HG03025 (cell line): Measurements from ENCODE around the gene ATG13.
"Not testable (repeated sequence)": the region's sequence is repeated elsewhere in the genome, so short reads cannot be mapped to it uniquely, and the experiment has no call there.

Experiments used
- ATAC-seq: cut with Tn5 transposase; IDR thresholded peaks from one replicate; pipeline ENCODE4 v1.9.1; 2021; ENCODE audit warnings: mild to moderate bottlenecking, moderate library complexity; ENCODE audit not compliant: unreplicated experiment, low FRiP score

ATG13 gene

DNA sequence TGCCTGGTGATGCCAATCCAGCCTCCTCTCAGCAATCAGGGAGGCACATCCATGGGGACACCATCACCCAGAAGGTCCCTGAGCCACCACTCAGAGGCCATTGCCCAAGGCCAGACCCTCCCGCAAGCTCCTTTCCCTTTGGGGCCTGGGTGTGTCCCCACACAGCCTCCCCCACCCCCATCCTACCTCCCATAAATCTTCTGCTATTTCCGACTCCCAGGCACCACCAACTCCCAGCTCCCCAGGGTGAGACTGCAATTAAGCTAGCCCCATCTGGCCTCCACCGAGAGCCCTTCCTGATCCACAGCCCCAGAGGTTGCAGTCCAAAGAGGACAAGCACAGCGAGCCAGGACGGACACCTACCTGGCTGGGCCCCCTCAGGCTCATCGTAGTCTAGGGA is 76.7 kb downstream of the ATG13 start:
- ATAC-seq = no peak

DNA sequence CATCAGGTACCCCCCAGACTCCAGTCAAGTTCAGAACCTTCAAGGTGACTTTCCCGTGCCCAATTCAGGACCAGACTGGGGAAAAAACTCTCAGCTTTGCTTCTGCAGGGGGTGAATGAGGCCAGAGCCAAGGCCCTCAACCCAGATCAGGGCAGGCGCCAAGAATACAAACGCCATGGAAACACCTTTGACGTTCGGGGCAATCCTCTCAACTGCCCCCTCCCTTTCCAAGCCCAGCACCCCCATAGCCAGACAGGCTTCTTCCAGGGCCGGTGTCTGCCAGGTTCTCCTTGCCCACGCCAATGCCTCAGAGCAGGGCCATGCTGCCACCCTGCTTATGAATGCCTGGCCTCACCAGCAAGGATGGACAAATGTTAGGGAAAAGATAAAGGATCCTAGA is 77.3 kb downstream of the ATG13 start:
- no peak for ATAC-seq

DNA sequence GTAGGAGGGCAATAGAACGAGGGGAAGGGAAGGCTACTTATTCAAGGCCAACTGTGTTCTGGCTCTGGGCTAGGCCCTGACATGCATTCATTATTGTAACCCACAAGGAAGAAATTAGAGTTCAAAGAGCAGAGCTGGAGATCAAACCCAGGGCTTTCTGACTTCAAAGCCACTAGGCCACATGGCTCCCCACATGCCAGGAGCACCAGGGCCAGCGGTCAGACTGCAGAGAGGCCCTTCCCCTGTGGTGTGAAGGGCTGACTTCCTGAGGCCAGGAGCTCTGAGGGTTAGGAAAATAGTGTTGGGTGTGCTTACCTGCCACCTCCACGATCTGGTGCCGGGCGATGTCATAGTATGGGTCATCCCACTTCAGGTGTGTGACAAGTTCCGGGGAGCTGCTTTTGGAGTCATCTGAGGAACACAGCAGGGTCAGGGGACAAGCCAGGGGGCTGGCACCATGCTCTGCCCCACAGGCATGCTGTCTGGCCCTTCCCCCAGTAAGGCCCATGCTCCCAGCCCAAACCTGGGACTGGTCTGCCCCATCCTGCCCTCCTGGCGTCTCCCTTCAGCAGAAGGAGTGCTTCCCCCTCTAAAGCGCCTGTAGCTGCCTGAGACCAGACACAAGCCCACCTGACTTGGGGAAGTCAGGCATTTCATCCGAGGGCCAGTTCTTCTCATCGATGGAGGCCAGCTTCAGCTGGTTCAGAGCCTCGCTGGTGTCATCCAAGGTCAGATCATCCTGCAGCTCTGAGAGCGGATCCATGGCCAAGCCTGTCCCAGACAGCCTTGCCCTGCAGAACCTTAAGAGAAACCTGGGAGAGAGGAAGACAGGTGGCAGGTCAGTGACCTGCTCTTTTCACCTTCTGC is 78.2 kb downstream of the ATG13 start:
- no peak for ATAC-seq

DNA sequence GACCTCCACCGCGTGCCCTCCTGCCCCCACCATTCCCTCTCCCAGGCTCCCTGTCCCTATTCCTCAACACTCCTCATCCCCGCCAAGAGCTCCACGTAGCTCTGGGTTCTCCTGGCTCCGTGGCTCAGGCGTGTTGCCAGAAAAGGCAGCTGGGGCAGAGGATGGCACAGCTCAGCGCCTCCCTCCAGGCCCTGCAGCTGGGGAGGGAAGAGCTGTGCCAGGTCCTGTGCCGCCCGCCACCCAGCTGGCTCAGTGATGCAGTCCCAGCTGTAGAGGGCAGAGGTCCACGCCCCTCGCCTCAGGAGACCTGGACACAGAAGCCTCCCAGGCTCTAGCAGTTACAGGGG is 78.8 kb downstream of the ATG13 start:
- no peak for ATAC-seq

DNA sequence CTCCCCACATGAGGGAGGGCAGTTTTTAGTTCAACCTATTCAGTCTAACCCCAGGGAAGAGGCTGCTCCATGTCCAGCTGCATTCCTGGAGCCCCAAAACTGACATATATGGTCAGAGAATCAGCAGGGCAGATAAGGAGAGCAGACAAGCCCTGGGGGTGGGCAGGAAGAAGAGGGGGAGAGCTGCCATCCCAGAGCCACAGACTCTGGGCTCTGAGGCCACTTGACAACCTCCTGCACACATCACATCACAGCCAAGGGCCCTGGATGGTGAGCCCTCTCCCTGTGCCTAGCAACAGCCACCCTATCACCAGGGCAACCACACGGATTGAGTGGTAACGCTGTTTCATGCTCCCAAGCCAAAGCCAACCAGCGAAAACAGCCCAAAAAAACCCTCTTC is 80.0 kb downstream of the ATG13 start:
- ATAC-seq = no peak

DNA sequence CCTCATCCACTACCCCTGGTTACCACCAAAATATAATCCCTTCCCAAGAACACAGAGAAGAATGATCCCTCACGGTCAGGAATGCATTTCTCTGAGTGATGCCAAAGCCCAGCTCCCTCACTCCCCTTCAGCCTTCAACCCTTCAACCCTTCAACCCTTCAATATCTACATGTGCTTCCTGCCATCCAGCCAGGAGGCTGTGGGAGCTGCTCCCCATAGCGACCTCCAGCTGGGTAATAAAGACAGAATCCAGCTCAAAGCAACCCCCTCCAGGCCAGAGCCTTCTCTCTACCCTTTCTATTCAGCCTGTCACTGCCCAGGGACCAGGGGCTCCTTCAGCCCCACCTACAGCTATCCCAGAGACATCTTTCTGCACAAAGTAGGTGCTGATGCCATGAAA is 80.4 kb downstream of the ATG13 start:
- ATAC-seq = no peak

DNA sequence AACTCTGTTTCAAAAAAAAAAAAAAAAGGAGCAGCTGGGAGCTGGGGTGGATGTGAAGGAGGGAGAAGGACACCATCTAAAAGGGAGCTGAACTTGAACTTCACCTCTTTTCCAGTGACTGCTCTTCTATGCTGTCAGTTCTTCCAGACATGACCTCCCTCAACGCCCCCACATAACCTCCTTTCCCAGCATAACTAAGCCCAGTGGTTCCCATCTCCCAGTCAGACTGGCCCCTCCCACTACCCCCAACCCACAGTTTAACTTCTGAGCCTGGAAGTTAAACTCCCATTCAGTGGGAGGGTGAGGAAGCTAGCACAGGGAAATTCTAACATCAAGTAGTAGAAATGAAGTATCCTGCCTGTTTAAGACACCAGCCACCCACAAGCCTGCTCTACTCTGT is 81.2 kb downstream of the ATG13 start:
- no peak for ATAC-seq

DNA sequence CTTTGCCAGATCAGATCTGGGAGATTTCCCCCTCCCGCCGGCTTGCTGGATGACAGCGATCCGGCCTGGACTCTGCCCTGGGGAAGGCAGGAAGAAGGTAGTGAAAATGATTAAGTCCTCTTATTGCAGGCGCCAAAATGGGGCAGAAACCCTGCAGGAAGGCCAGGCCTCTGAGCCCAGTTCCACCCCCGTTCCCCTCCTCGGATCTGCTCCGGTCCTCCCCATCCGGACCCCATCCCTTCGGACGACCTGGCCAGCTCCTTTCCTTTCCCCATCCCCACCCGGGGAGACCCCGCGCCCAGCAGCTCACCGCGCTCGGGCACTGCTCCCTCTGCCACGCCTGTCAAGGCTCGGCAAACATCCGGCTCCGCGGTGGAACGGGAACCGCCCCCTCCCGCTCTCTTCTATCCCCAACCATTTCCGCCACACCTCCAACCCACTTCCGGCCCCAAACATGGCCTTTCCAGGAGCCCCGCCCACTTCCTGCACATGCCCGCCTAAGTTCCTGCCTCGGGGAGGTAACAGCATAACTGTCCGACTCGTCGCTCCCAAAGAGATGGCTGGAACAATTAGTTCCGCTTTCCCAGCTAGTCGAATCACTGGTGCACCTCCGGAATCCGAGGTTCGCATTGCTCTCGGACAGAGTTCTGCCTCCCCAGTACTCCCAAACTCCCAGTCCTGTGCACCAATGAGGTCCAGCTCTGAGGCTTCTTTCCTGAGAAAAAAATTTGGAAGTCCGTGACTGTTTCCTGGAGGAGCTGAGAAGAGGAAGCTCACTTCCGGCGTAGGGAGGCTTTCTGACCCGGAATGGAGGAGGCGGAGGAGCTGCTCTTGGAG is 83.1 kb downstream of the ATG13 start, which contains the start of the genes ARHGAP1 and ZNF408:
ARHGAP1 (minus strand) TSS at position 379 of the 837 bp plus-strand sequence. CDS start 4,512 bp downstream, outside the sequence.
ZNF408 (plus strand) TSS at position 791 of the 837 bp plus-strand sequence; CDS start at position 808, 17 bp downstream.
- ATAC-seq = peak; percentile 86

DNA sequence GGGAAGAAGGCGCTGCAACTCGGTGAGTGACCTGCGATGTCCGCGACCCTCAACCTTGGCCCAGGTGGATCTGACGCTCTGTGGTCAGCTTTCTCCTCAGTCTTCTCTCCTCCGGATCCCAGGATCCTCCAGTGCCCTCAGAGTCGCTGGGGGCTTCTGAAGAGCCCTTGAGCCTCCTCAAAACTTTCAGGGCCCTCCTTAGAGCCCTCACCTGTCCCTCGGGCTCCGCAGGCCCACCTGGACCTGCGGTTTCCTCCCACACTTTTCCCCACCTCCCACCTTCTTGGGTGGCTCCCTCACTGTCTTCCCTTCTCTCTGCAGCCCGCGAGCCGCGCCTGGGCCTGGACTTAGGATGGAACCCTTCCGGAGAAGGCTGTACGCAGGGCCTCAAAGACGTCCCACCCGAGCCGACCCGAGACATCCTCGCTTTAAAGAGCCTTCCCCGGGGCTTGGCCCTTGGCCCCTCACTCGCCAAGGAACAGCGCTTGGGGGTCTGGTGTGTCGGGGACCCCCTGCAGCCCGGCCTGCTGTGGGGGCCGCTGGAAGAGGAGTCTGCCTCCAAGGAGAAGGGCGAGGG is 83.8 kb downstream of the ATG13 start:
- ATAC-seq = no peak

DNA sequence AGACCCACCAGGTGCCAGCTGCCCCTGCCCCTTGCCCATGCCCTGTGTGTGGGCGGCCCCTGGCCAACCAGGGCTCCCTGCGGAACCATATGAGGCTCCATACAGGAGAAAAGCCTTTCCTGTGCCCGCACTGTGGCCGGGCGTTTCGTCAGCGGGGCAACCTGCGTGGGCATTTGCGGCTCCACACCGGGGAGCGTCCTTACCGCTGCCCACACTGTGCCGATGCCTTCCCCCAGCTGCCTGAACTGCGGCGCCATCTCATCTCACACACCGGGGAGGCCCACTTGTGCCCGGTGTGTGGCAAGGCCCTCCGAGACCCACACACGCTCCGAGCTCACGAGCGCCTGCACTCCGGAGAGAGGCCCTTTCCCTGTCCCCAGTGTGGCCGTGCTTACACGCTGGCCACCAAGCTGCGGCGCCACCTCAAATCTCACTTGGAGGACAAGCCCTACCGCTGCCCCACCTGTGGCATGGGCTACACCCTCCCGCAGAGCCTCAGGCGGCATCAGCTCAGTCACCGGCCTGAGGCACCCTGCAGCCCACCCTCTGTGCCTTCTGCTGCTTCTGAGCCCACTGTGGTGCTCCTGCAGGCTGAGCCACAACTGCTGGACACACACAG is 87.8 kb downstream of the ATG13 start:
- ATAC-seq = no peak

DNA sequence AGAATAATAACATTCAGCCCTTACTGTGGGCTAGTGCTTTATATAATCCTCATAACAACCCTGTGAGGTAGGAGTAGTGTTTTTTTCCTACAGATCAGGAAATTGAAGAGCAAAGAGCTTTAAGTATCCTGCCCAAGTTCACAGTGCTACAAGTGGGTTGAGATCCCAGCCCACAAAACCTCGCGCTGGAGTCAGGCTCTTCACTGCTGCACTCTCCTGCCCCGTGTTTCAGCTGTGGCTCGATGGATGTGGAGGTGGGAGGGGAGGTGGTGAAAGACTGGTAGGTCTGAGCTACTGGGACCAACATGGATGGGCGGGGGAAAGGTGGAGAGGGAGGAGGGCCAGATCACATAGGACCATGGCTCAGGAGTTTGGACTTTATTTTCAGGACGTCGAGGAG is 89.5 kb downstream of the ATG13 start:
- no peak for ATAC-seq

DNA sequence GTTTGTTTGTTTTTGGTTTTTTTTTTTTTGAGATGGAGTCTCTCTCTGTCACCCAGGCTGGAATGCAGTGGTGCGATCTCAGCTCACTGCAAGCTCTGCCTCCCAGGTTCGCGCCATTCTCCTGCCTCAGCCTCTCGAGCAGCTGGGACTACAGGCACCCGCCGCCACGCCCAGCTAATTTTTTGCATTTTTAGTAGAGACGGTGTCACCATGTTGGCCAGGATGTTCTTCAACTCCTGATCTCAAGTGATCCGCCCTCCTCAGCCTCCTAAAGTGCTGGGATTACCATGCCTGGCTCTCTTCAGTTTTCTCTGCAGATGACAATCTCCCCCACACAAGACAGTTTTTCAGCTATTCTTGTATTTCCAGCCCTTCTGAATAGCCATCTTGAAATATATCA is 92.0 kb downstream of the ATG13 start:
- ATAC-seq = not testable (repeated sequence)

DNA sequence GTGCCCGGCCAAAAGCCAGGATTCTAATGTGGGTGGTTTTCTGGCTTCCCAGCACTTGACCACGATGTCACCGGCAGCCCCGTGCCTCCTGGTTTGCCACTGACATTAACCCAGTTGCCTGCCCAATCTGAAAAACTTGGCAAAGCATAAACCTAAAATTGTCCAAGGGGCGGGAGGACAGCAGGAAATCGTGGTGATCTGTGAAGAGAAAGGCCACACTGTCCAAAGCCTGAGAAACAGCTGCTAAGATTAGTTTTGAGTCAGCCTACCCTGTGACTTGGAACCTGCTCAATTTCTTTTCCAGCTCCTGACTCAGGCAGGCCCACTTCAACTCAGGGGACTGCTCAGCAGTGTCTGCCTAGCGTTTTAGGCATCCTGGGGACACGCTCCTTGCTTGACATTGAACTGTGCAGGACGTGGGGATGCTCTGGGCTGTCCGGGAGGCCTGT is 93.5 kb downstream of the ATG13 start:
- no peak for ATAC-seq

DNA sequence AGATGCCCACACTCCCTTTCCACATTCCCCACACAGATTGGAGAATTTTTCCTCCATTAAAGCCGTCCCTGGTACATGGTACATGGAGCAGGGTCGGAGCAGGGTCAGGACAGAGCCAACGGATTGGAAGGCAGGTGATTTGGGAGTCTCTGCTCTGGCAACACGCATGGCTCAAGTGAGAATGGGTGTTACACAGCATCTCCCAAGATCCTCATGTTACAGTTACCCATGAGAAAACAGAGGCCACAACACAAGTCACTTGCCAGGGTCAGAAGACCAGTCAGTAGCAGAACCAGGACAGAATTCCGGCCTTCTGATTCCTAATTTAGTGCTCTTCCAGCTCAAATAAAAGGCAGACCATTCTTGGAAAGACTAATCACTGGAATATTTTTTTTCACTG is 94.0 kb downstream of the ATG13 start:
- no peak for ATAC-seq

DNA sequence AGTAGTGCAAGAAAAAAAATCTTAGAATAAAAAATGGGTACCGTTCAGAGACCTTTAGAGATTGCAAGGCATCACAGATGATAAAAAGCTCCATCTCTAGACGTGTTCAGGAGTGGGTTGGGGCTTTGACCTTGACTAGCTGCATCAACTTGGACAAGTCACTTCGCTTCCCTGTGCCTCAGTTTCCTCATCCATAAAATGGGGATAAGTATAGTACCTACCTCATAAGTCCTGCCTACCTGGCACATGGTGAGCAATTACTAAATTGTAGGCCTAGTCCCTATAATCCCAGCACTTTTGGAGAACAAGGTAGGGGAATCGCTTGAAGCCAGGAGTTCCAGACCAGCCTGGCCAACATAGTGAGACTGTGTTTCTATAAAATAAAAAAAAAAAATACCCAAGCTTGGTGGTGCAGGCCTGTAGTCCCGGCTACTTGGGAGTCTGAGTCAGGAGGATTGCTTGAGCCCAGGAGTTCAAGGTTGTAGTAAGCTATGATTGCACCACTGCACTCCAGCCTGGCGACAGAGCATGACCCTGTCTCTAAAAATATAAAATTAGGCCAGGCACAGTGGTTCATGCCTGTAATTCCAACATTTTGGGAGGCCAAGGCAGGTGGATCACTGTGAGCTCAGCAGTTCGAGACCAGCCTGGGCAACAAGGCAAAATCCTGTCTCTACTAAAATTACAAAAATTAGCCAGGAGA is 95.7 kb downstream of the ATG13 start:
- ATAC-seq = no peak

DNA sequence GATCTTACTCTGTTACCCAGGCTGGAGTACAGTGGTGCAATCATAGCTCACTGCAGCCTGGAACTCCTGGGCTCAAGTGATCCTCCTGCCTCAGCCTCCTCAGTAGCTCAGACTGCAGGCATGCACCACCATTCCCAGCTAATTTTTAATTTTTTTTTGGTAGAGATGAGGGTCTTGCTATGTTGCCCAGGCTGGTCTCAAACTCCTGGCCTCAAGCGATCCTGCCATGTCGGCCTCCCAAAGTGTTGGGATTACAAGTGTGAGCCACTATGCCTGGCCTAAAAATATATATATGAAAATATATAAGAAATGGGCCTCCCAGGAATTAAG is 100.4 kb downstream of the ATG13 start:
- not testable (repeated sequence) for ATAC-seq

DNA sequence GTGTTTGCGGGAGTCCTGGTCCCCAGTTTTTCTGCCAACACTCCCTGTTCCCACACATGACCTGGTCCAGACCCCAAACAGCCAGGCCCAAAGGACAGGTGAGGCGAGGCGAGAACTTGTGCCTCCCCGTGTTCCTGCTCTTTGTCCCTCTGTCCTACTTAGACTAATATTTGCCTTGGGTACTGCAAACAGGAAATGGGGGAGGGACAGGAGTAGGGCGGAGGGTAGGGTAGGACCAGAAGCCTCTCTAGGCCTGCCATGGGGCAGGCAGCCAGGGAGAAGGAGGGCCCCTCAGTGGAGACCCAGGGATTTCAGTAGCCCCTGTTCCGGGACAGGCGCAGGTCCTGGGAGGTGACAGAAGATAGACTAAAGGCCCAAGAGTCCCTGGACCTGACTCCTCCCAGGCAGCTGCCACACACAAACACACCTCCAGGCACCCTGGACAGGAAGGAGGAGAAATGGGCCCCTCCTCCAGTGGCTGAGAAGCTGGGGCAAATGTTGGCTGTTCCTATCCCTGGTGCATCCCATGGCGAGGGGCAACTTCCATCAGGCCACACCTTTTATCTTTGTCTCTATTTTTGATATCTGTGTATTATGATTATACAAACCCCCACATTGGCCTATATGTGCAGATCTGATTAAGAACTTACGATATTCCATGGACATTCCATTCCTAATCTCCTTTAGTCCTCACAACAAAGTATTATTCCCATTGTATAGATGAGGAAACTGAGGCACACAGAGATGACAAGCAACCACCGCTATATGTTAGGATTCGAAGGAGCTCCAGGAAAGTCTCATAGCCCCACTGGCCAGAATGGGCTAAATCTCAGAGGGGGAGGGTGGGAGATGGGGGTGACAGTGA is 101.0 kb downstream of the ATG13 start:
- no peak for ATAC-seq

DNA sequence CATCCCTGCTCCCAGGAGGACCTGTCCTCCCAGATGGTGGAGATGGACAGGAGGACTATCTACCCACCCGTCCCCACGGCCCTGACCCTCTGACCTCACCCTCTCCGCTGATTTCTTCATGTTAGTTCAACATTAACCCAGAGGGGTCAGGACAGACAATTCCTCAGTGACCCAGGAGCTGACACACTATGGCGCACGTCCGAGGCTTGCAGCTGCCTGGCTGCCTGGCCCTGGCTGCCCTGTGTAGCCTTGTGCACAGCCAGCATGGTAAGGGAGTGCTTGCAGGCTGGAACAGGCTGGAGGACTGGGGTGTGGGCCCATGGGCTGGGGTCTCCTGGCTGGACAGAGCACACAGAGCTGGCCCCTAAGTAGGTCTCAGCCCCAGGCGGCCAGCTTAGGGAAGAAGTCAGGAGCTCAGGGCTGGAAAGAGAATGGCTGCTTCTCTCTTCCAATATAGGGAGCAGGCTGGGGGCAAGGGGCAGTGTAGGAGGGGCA is 101.7 kb downstream of the ATG13 start, which contains the start of gene F2:
F2 (plus strand) TSS at position 166 of the 495 bp plus-strand sequence; CDS start at position 189, 23 bp downstream.
- no peak for ATAC-seq
